Activated naive CD8-positive, alpha-beta T cell treated with anti-CD3 and anti-CD28 coated beads for 36 hours (primary cell): ENCODE data around the gene CDT1. TPM values are rescaled to one million over a fixed set of nuclear protein-coding genes. Genes with fewer than 3 reads are reported as not detected.

Experiments
- DNase-seq: peaks from one replicate; pipeline ENCODE4 v3.0.0; 2021
- H3K27ac Mint-ChIP-seq: one replicate; pipeline ENCODE4 v1.8.0; 2022; ENCODE audit warnings: mild to moderate bottlenecking, moderate library complexity, mixed read lengths
- H3K27me3 Mint-ChIP-seq: one replicate; pipeline ENCODE4 v1.8.0; 2022; ENCODE audit warnings: mild to moderate bottlenecking, mixed read lengths
- H3K36me3 Mint-ChIP-seq: one replicate; pipeline ENCODE4 v1.8.0; 2021; ENCODE audit warnings: mild to moderate bottlenecking, mixed read lengths
- H3K4me1 Mint-ChIP-seq: one replicate; pipeline ENCODE4 v1.8.0; 2021; ENCODE audit warnings: mixed read lengths
- H3K4me3 Mint-ChIP-seq: one replicate; pipeline ENCODE4 v1.8.0; 2022; ENCODE audit warnings: mild to moderate bottlenecking, moderate library complexity, mixed read lengths
- H3K9me3 Mint-ChIP-seq: one replicate; pipeline ENCODE4 v1.8.0; 2022; ENCODE audit warnings: mixed read lengths
- total RNA-seq, 2 experiments: library from RNA; stranded (reverse); gene quantifications; one replicate each; pipeline ENCODE4 v1.2.3, GENCODE V29; 2021

CDT1 gene
- total RNA-seq, 2 experiments from 2014 or later: 156 to 158 TPM

DNA sequence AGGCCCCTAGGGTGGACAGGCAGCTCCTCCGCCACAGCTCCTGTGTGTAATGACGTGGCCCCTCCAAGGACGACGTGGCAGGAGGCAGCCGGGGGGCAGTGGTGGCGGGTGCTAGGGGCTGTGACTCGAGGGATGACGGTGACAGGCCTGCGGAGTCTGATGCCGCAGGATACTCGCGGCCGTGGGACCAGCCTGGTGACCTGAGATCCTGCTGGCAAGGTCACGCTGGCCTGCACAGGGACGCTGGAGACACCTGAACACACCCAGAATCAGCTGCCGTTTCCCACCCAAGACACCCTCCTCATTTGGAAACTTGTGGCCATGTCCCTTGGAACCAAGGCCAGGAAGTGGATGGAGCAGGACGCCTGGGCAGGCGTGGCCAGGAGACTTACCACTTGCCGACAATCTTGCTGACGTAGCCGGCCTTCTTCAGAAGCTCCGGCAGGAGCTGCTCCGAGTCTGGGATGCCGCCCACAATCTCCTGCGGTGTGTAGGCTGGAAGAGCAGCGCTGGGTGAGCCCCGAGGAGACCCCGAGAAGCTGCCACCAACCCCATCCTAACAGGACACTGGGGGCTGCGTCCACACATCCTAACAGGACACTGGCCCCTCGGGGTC lies 37.1 kb downstream of the CDT1 start:
- H3K9me3 Mint-ChIP-seq: no peaks in the 10 kb centered on the region
- H3K4me3 Mint-ChIP-seq: no peak overlapping the region
- no peaks in the 10 kb centered on the region for H3K4me1 Mint-ChIP-seq
- H3K27ac Mint-ChIP-seq: no peak overlapping the region
- H3K27me3 Mint-ChIP-seq: no peaks in the 10 kb centered on the region
- H3K36me3 Mint-ChIP-seq: peaks cover 4% of the 10 kb centered on the region
- DNase-seq: no peak

- H3K27me3 Mint-ChIP-seq: no peaks in the 10 kb centered on the region
- H3K9me3 Mint-ChIP-seq: no peaks in the 10 kb centered on the region
- peaks cover 1% of the 10 kb centered on the region for H3K4me1 Mint-ChIP-seq
- no peak overlapping the region for H3K4me3 Mint-ChIP-seq
- peaks cover 4% of the 10 kb centered on the region for H3K36me3 Mint-ChIP-seq
- H3K27ac Mint-ChIP-seq: no peak overlapping the region
- DNase-seq: no peak
Measured at GRCh38 chr16:88841521-88842307, 38.1 kb downstream of the CDT1 start.

DNA sequence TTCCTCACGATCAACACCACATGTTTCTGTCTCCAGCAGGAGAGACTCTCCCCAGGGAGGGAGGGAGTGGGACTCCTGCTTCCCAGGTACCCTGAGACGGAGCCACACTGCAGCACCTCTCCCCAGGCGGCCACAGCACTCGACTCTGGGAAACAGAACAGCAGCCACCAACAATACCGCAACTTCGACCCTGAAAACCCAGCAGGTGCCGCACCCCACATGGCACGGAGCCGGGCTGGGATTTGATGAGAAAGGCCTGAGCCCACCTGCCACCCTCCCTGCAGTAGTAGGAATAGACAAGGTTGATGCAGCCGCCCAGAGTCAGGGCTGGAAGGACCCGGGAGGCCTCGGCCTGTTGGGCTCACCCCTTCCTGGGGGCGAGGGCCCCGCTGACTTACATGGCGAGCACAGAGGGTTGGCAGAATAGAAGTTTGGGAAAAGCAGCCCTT lies 38.7 kb downstream of the CDT1 start:
- H3K4me1 Mint-ChIP-seq: peaks cover 1% of the 10 kb centered on the region
- H3K36me3 Mint-ChIP-seq: peaks cover 4% of the 10 kb centered on the region
- DNase-seq: no peak
- H3K27ac Mint-ChIP-seq: no peak overlapping the region
- no peak overlapping the region for H3K4me3 Mint-ChIP-seq
- H3K27me3 Mint-ChIP-seq: no peaks in the 10 kb centered on the region
- H3K9me3 Mint-ChIP-seq: no peaks in the 10 kb centered on the region

GRCh38 chr16:88842806-88843205 lies 39.2 kb downstream of the CDT1 start:
- H3K4me3 Mint-ChIP-seq: no peak overlapping the region
- no peak for DNase-seq
- H3K27me3 Mint-ChIP-seq: no peaks in the 10 kb centered on the region
- H3K9me3 Mint-ChIP-seq: no peaks in the 10 kb centered on the region
- H3K27ac Mint-ChIP-seq: no peak overlapping the region
- H3K4me1 Mint-ChIP-seq: peaks cover 1% of the 10 kb centered on the region
- H3K36me3 Mint-ChIP-seq: peaks cover 4% of the 10 kb centered on the region

DNA sequence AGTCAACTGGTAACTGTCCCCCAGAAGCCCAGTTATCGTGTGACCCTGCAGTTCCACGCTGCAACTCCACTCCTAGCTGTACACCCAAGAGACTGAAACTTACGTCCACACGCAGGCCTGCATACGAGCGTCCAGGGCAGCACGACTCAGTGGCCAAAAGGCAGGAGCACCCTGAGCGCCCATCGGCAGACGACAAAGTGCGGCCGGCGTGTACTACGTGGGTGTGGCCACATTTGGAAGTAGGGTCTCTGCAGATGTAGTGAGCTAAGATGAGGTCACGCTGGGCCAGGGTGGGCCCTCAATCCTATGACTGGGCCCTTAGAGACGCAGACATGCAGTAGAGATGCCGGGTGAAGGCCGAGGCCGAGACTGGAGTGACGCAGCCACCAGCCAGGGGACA lies 39.7 kb downstream of the CDT1 start:
- peaks cover 4% of the 10 kb centered on the region for H3K36me3 Mint-ChIP-seq
- no peak for DNase-seq
- H3K4me1 Mint-ChIP-seq: peaks cover 1% of the 10 kb centered on the region
- H3K4me3 Mint-ChIP-seq: no peak overlapping the region
- H3K27me3 Mint-ChIP-seq: no peaks in the 10 kb centered on the region
- H3K27ac Mint-ChIP-seq: no peak overlapping the region
- no peaks in the 10 kb centered on the region for H3K9me3 Mint-ChIP-seq

- no peak overlapping the region for H3K27ac Mint-ChIP-seq
- DNase-seq: no peak
- no peak overlapping the region for H3K4me3 Mint-ChIP-seq
- no peaks in the 10 kb centered on the region for H3K9me3 Mint-ChIP-seq
- peaks cover 4% of the 10 kb centered on the region for H3K36me3 Mint-ChIP-seq
- H3K27me3 Mint-ChIP-seq: no peaks in the 10 kb centered on the region
- H3K4me1 Mint-ChIP-seq: peaks cover 1% of the 10 kb centered on the region
Measured at GRCh38 chr16:88844419-88845036, 40.9 kb downstream of the CDT1 start.

GRCh38 chr16:88846088-88846487 lies 42.5 kb downstream of the CDT1 start:
- no peak for DNase-seq
- H3K9me3 Mint-ChIP-seq: no peaks in the 10 kb centered on the region
- H3K4me1 Mint-ChIP-seq: peaks cover 1% of the 10 kb centered on the region
- no peaks in the 10 kb centered on the region for H3K27me3 Mint-ChIP-seq
- no peaks in the 10 kb centered on the region for H3K36me3 Mint-ChIP-seq
- H3K4me3 Mint-ChIP-seq: no peak overlapping the region
- H3K27ac Mint-ChIP-seq: no peak overlapping the region

GRCh38 chr16:88847654-88848053 lies 44.1 kb downstream of the CDT1 start:
- Mint-ChIP-seq H3K9me3 (no peaks in the 10 kb centered on the region), H3K36me3 (no peaks in the 10 kb centered on the region), H3K27ac (no peak overlapping the region), H3K4me1 (peaks cover 1% of the 10 kb centered on the region), H3K4me3 (no peak overlapping the region), H3K27me3 (no peaks in the 10 kb centered on the region)
- DNase-seq: no peak

GRCh38 chr16:88848557-88848956 lies 45.0 kb downstream of the CDT1 start:
- H3K4me1 Mint-ChIP-seq: peaks cover 1% of the 10 kb centered on the region
- H3K36me3 Mint-ChIP-seq: no peaks in the 10 kb centered on the region

GRCh38 chr16:88850531-88851199 lies 47.1 kb downstream of the CDT1 start:
- no peak for DNase-seq
- Mint-ChIP-seq H3K27me3 (no peaks in the 10 kb centered on the region), H3K36me3 (no peaks in the 10 kb centered on the region), H3K27ac (no peak overlapping the region), H3K4me3 (no peak overlapping the region), H3K4me1 (peaks cover 9% of the 10 kb centered on the region), H3K9me3 (no peaks in the 10 kb centered on the region)

More at GRCh38 chr16:88848557-88848956, 45.0 kb downstream of the CDT1 start:
- no peak for DNase-seq
- H3K27ac Mint-ChIP-seq: no peak overlapping the region
- no peaks in the 10 kb centered on the region for H3K9me3 Mint-ChIP-seq
- H3K4me3 Mint-ChIP-seq: no peak overlapping the region
- H3K27me3 Mint-ChIP-seq: no peaks in the 10 kb centered on the region

DNA sequence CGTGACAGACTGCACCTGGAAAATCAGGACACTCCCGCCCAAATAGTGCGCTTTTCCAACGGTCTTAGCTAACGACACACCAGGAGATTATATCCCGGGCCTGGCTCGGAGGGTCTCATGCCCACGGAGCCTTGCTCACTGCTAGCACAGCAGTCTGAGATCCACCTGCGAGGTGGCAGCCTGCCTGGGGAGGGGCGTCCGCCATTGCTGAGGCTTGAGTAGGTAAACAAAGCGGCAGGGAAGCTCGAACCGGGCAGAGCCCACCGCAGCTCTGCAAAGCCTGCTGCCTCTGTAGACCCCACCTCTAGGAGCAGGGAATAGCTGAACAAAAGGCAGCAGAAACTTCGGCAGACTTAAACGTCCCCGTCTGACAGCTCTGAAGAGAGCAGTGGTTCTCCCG lies 48.0 kb downstream of the CDT1 start:
- no peaks in the 10 kb centered on the region for H3K27me3 Mint-ChIP-seq
- no peaks in the 10 kb centered on the region for H3K9me3 Mint-ChIP-seq
- no peaks in the 10 kb centered on the region for H3K36me3 Mint-ChIP-seq
- H3K4me3 Mint-ChIP-seq: no peak overlapping the region
- H3K4me1 Mint-ChIP-seq: peaks cover 10% of the 10 kb centered on the region
- no peak for DNase-seq
- no peak overlapping the region for H3K27ac Mint-ChIP-seq

- H3K27me3 Mint-ChIP-seq: no peaks in the 10 kb centered on the region
- peaks cover 4% of the 10 kb centered on the region for H3K36me3 Mint-ChIP-seq
- no peak overlapping the region for H3K4me3 Mint-ChIP-seq
- H3K9me3 Mint-ChIP-seq: no peaks in the 10 kb centered on the region
- no peak overlapping the region for H3K27ac Mint-ChIP-seq
- H3K4me1 Mint-ChIP-seq: peaks cover 19% of the 10 kb centered on the region
- no peak for DNase-seq
Measured at GRCh38 chr16:88853325-88853941, 49.8 kb downstream of the CDT1 start.

DNA sequence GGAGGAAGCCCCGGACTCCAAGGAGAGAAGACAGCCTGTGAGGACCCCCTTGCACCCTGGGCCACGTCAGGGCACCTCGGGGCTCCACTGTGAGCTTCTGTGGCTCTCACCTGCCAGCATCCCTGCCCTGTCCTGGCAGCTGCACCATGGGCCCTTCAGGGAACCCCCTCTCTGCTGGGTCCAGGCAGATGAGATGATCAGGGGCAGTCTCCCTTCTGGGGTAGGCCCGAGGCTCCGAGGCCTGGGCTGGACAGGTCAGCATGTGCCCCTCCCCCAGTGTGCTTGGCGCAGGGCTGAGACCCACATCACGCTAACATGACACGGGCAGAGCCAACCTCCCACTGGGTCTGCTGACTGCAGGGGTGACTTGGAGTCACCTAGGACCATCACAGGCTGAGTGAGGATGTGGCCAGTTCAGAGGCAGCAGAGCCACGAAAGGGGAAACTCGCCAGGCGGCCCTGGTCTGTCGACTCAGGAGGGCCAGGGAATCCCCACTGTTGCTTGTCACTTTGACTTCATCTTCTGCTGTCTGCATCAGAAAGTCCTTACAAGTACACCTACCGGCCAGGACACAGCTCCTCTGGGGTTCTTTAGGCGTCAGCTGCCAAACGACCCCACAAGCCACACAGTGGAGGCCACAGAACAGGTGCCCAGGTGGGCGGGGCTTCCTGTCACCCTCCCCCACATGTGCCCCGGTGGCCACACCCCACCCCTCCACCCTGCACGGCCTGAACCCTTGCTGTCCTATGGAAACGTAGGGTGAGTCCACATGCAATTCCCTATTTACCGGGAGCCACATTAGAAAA lies 50.9 kb downstream of the CDT1 start:
- H3K27ac Mint-ChIP-seq: no peak overlapping the region

DNA sequence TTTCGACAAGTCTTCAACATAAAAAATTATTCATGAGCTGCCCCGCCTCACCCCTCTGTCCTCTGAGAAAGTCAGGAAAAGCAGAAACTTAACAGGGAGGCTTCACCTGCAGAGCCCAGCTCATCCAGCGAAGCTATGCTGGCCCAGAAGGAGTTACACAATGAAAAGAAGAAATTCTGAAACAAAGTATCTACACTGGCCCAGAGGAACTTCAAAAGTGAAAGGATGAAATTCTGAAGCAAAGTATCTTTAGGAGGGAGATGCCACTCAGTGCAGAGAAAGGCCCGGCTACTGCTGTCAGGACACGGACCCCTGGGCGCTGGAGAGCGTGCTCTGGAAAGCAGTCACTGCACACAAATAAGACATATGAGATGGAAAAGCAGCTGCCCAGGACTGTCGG lies 51.6 kb downstream of the CDT1 start:
- peaks cover 4% of the 10 kb centered on the region for H3K36me3 Mint-ChIP-seq
- H3K4me3 Mint-ChIP-seq: peak overlapping the region; percentile 74
- DNase-seq: no peak
- H3K9me3 Mint-ChIP-seq: no peaks in the 10 kb centered on the region
- H3K4me1 Mint-ChIP-seq: peaks cover 22% of the 10 kb centered on the region
- H3K27ac Mint-ChIP-seq: peak overlapping the region; percentile 77
- H3K27me3 Mint-ChIP-seq: no peaks in the 10 kb centered on the region

More for the DNA sequence above, 50.9 kb downstream of the CDT1 start:
- H3K9me3 Mint-ChIP-seq: no peaks in the 10 kb centered on the region
- peaks cover 22% of the 10 kb centered on the region for H3K4me1 Mint-ChIP-seq
- no peaks in the 10 kb centered on the region for H3K27me3 Mint-ChIP-seq
- H3K4me3 Mint-ChIP-seq: no peak overlapping the region
- H3K36me3 Mint-ChIP-seq: peaks cover 4% of the 10 kb centered on the region
- DNase-seq: peak; percentile 36
